Fibroblast of lung (primary cell): ENCODE measurements around the gene CRBN.

ENCODE experiments used
- EZH2 ChIP-seq: IDR thresholded peaks from 2 replicates; pipeline ENCODE4 v1.5.1; 2012; ENCODE audit warnings: low read length, control low read depth, mild to moderate bottlenecking; ENCODE audit errors: missing control alignments
- TF ChIP-seq, protein P1 (sequence below), 2 donors: IDR thresholded peaks in 1 of 2; conservative IDR thresholded peaks in 1 of 2; 1 replicate in 1 of 2; 2 replicates in 1 of 2; pipeline ENCODE4 v1.5.1; 2011 to 2012; ENCODE audit warnings: low read length in 2 of 2, control low read depth in 1 of 2, inconsistent platforms in 1 of 2, low read depth in 1 of 2, mild to moderate bottlenecking in 1 of 2

DNA sequence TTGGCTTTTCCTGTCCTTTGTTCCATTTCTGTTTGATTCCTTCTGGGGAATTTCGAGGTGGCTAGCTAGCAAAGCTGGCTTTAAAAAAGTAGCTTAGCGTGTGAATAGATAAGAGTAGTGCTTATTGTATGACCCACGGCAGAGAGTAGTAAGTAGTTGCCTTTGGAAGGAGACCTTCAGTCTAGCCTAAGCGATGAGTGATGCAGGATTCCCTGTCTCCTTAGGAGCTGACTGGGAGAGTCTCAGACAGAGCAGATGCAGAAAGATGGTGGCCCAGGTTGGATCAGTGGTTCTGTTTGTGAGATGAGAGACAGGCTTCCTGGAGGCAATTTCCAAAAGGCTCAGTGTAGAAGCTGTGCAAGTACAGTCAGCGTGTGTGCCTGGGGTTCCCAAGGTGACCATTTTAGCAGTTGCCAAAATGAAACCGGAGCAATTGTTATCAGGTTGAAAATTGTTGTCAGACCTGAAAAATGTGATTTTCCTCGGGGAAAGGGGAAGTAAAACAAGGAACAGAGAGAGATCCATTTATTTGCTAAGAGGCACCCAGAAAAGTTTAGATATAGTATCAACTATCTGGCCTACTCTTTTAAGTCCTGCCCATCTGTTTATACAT, 68.6 kb downstream of the CRBN start:
- TF ChIP-seq, protein P1, sequence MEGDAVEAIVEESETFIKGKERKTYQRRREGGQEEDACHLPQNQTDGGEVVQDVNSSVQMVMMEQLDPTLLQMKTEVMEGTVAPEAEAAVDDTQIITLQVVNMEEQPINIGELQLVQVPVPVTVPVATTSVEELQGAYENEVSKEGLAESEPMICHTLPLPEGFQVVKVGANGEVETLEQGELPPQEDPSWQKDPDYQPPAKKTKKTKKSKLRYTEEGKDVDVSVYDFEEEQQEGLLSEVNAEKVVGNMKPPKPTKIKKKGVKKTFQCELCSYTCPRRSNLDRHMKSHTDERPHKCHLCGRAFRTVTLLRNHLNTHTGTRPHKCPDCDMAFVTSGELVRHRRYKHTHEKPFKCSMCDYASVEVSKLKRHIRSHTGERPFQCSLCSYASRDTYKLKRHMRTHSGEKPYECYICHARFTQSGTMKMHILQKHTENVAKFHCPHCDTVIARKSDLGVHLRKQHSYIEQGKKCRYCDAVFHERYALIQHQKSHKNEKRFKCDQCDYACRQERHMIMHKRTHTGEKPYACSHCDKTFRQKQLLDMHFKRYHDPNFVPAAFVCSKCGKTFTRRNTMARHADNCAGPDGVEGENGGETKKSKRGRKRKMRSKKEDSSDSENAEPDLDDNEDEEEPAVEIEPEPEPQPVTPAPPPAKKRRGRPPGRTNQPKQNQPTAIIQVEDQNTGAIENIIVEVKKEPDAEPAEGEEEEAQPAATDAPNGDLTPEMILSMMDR (conservative IDR thresholded peaks at IDR 0.05 in 1 of 2, IDR thresholded peaks at IDR 0.05 in 1 of 2; ENCODE audit: low read depth in 1 of 2, low read length in 2 of 2), result no peak
- no peak for TF ChIP-seq EZH2
